CD4-positive, alpha-beta T cell (primary cell): ENCODE measurements around the gene SIL1. TPM values are rescaled to one million over a fixed set of nuclear protein-coding genes. Genes with fewer than 3 reads are reported as not detected.

Source experiments
- ATAC-seq: fragments of 200-7000 bp; cut with Tn5 transposase; one replicate; pipeline ENCODE4 v1.10.0; 2022; ENCODE audit warnings: mild to moderate bottlenecking; ENCODE audit not compliant: poor library complexity
- CTCF ChIA-PET: fragments of 350-600 bp; sonication (Branson Sonifier 250); formaldehyde crosslinking; loops from one replicate; lab custom pipeline; 2021; ENCODE audit warnings: antibody characterized with exemption, inconsistent platforms; lab: Charles Lee
- POLR2A ChIA-PET: fragments of 350-600 bp; sonication (Branson Sonifier 250); formaldehyde crosslinking; loops from one replicate; lab custom pipeline; 2021; ENCODE audit warnings: antibody characterized with exemption, inconsistent platforms; lab: Charles Lee
- DNase-seq, 14 experiments: peaks; one replicate each; pipeline ENCODE4 v3.0.0-alpha.2; 2013 to 2020; ENCODE audit warnings: mixed read lengths in 2 of 14
- H3K27ac ChIP-seq, 2 donors: one replicate each; pipeline versions ENCODE4 v1.5.1 to v1.7.0; 2013; ENCODE audit warnings: low read length in 2 of 2, low read depth in 1 of 2, mild to moderate bottlenecking in 1 of 2
- H3K27me3 ChIP-seq, 2 experiments: 1 replicate in 1 of 2; 2 replicates in 1 of 2; pipeline versions ENCODE4 v1.6.1 to v1.7.0; 2013; ENCODE audit warnings: low read length in 2 of 2, control low read depth in 1 of 2, mild to moderate bottlenecking in 1 of 2, moderate library complexity in 1 of 2; ENCODE audit not compliant: insufficient read depth in 2 of 2, control insufficient read depth in 1 of 2
- H3K36me3 ChIP-seq: one replicate; pipeline ENCODE4 v1.6.1; 2013; ENCODE audit warnings: low read length, control low read depth; ENCODE audit not compliant: insufficient read depth
- H3K4me1 ChIP-seq: one replicate; pipeline ENCODE4 v1.6.1; 2013; ENCODE audit warnings: low read length, control low read depth; ENCODE audit not compliant: insufficient read depth
- H3K4me3 ChIP-seq: one replicate; pipeline ENCODE4 v1.5.1; 2013; ENCODE audit warnings: mild to moderate bottlenecking, low read length, moderate library complexity
- H3K9me3 ChIP-seq, 2 experiments: 1 replicate in 1 of 2; 2 replicates in 1 of 2; pipeline versions ENCODE4 v1.6.1 to v1.7.0; 2013; ENCODE audit warnings: low read length in 2 of 2, mild to moderate bottlenecking in 2 of 2, control low read depth in 1 of 2, moderate library complexity in 1 of 2; ENCODE audit not compliant: control insufficient read depth in 1 of 2, insufficient read depth in 1 of 2
- H3K27ac Mint-ChIP-seq: one replicate; pipeline ENCODE4 v1.8.0; 2020; ENCODE audit warnings: mixed read lengths
- H3K27me3 Mint-ChIP-seq: one replicate; pipeline ENCODE4 v1.8.0; 2021; ENCODE audit warnings: mixed read lengths
- H3K36me3 Mint-ChIP-seq: one replicate; pipeline ENCODE4 v1.8.0; 2021; ENCODE audit warnings: low read depth, mixed read lengths
- H3K4me1 Mint-ChIP-seq: one replicate; pipeline ENCODE4 v1.8.0; 2021; ENCODE audit warnings: low read depth, mixed read lengths
- H3K4me3 Mint-ChIP-seq: one replicate; pipeline ENCODE4 v1.8.0; 2020; ENCODE audit warnings: mild to moderate bottlenecking, mixed read lengths
- H3K9me3 Mint-ChIP-seq: one replicate; pipeline ENCODE4 v1.8.0; 2020; ENCODE audit warnings: mixed read lengths
- CTCF ChIP-seq: fragments of 200-600 bp; IDR thresholded peaks from one replicate; pipeline ENCODE4 v1.8.0; 2022; ENCODE audit warnings: antibody characterized with exemption, mild to moderate bottlenecking
- intact Hi-C, 2 experiments: fragments of 100-400 bp; cut with DNase I in 1 of 2; cut with micrococcal nuclease in 1 of 2; formaldehyde crosslinking; loops; one replicate each; pipeline versions ENCODE4 v1.15.1 to v1.9.0; 2023 to 2025; cut with DNase I, micrococcal nuclease
- total RNA-seq, 174 experiments: library from RNA in 2 of 174; stranded (reverse) in 2 of 174; gene quantifications; one replicate each; pipeline ENCODE4 v1.2.3 and lab custom pipeline; 2021 to 2026

Gene SIL1
- total RNA-seq, 2 experiments from 2014 or later = 5.6 to 9.2 TPM

GRCh38 chr5:138936225-138936967, 261.8 kb downstream of the SIL1 start:
- DNase-seq (no peak), ATAC-seq (no peak)
- Histone ChIP-seq H3K27me3 (no peaks in the 10 kb centered on the region), H3K4me3 (no peak overlapping the region), H3K4me1 (no peaks in the 10 kb centered on the region), H3K9me3 (peaks cover 0 to 3% of the 10 kb centered on the region in 2 experiments), H3K36me3 (peaks cover 12% of the 10 kb centered on the region), H3K27ac (no peak overlapping the region)
- Mint-ChIP-seq H3K4me3 (no peak overlapping the region), H3K27ac (no peak overlapping the region), H3K27me3 (no peaks in the 10 kb centered on the region), H3K36me3 (no peaks in the 10 kb centered on the region), H3K4me1 (peaks cover 6% of the 10 kb centered on the region), H3K9me3 (no peaks in the 10 kb centered on the region)
- POLR2A ChIA-PET = no interaction called here
- intact Hi-C loops = no loop called here
- TF ChIP-seq CTCF = no peak
- CTCF ChIA-PET = no interaction called here

GRCh38 chr5:138935466-138935865, 262.7 kb downstream of the SIL1 start:
- ATAC-seq = no peak
- Mint-ChIP-seq H3K36me3 (no peaks in the 10 kb centered on the region), H3K4me1 (peaks cover under 1% of the 10 kb centered on the region), H3K27ac (no peak overlapping the region), H3K9me3 (no peaks in the 10 kb centered on the region), H3K4me3 (no peak overlapping the region), H3K27me3 (no peaks in the 10 kb centered on the region)
- Histone ChIP-seq H3K9me3 (no peaks in the 10 kb centered on the region), H3K36me3 (peaks cover 18% of the 10 kb centered on the region), H3K4me1 (no peaks in the 10 kb centered on the region), H3K27ac (no peak overlapping the region), H3K27me3 (no peaks in the 10 kb centered on the region), H3K4me3 (no peak overlapping the region)
- POLR2A ChIA-PET = no interaction called here
- CTCF ChIA-PET = no interaction called here
- DNase-seq = no peak
- intact Hi-C loops = no loop called here
- TF ChIP-seq CTCF = no peak

GRCh38 chr5:138934971-138935370, 263.2 kb downstream of the SIL1 start:
- DNase-seq (no peak), ATAC-seq (no peak)
- H3K4me1 Mint-ChIP-seq = no peaks in the 10 kb centered on the region
- CTCF ChIA-PET = no interaction called here
- Histone ChIP-seq H3K9me3 (no peaks in the 10 kb centered on the region), H3K27ac (no peak overlapping the region), H3K4me1 (no peaks in the 10 kb centered on the region), H3K4me3 (no peak overlapping the region), H3K27me3 (no peaks in the 10 kb centered on the region), H3K36me3 (peaks cover 18% of the 10 kb centered on the region)
- no peak for TF ChIP-seq CTCF
- no peak overlapping the region for H3K27ac Mint-ChIP-seq
- no peaks in the 10 kb centered on the region for H3K36me3 Mint-ChIP-seq
- no peak overlapping the region for H3K4me3 Mint-ChIP-seq
- POLR2A ChIA-PET = no interaction called here
- intact Hi-C loops = no loop called here
- no peaks in the 10 kb centered on the region for H3K27me3 Mint-ChIP-seq
- H3K9me3 Mint-ChIP-seq = no peaks in the 10 kb centered on the region
